ENCODE measurements around the gene DEGS1. TPM values are rescaled to one million over a fixed set of nuclear protein-coding genes. Genes with fewer than 3 reads are reported as not detected.

Gene DEGS1
- polyA plus RNA-seq, 1 donor from 2014 or later, result 53.7 TPM

DNA sequence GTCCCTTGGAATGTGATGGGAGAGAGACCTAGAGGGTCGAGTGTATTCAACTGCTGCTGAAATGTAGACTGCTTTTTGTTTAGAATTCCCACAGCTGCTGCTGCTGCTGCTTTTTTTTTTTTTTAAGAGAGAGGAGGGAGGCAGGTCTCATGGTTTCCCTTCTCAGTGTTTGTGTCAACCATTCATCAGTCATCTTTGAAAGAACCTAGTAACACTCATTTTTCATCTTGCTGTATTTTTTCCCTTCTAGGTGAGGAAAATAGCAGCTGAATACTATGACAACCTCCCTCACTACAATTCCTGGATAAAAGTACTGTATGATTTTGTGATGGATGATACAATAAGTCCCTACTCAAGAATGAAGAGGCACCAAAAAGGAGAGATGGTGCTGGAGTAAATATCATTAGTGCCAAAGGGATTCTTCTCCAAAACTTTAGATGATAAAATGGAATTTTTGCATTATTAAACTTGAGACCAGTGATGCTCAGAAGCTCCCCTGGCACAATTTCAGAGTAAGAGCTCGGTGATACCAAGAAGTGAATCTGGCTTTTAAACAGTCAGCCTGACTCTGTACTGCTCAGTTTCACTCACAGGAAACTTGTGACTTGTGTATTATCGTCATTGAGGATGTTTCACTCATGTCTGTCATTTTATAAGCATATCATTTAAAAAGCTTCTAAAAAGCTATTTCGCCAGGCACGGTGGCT is 9.2 kb downstream of the DEGS1 start:
- Histone ChIP-seq H3K9me3 (ENCODE audit: low read length) (no peaks in the 10 kb centered on the region), H3K4me3 (ENCODE audit: low read length) (no peak overlapping the region), H4K20me1 (ENCODE audit: insufficient read depth) (no peaks in the 10 kb centered on the region), H3K27ac (ENCODE audit: low read length) (no peak overlapping the region), H2AFZ (ENCODE audit: low read depth, low read length) (no peak overlapping the region), H3K27me3 (ENCODE audit: insufficient read depth, low read depth, low read length) (no peaks in the 10 kb centered on the region), H3K9me2 (ENCODE audit: insufficient read depth, low read length) (no peaks in the 10 kb centered on the region), H3K36me3 (ENCODE audit: insufficient read depth, low read length) (peaks cover 5% of the 10 kb centered on the region), H3K79me2 (replicated peaks; ENCODE audit: insufficient read depth, low read length) (peaks cover 16% of the 10 kb centered on the region), H3K4me2 (ENCODE audit: low read length) (no peak overlapping the region), H3F3A (ENCODE audit: insufficient read depth, low read length, poor library complexity, severe bottlenecking) (no peaks in the 10 kb centered on the region), H3K9ac (ENCODE audit: low read length) (no peak overlapping the region)
- no peak for TF ChIP-seq EP300 (conservative IDR thresholded peaks at IDR 0.05; ENCODE audit: poor library complexity, severe bottlenecking)
- no peak for TF ChIP-seq TAF1 (IDR thresholded peaks at IDR 0.05; ENCODE audit: low read depth)

DNA sequence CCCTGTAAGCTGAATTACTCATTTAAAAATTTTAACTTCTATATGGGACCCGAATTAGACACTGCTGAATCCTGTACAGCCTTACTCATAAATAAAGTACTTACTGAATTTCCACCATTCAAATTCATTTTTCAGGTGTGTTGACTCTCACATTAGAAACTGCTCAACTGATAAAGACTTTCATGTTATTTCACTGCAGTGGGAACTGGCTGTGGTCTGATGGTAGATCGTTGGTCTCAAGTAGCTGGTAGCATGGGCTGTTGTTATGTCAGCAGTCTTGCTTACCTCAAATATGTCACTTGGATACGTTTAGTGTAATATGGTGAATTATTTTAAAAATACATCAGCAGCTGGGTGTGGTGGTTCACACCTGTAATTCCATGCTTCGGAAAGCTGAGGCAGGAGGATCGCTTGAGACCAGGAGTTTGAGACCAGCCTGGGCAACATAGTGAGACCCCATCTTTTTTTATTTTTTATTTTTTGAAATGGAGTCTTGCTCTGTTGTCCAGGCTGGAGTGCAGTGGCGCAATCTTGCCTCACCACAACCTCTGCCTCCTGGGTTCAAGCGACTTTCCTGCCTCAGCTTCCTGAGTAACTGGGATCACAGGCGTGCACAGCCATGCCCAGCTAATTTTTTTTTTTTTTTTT is 10.4 kb downstream of the DEGS1 start:
- Histone ChIP-seq H3F3A (ENCODE audit: insufficient read depth, low read length, poor library complexity, severe bottlenecking) (no peaks in the 10 kb centered on the region), H3K36me3 (ENCODE audit: insufficient read depth, low read length) (peaks cover 5% of the 10 kb centered on the region), H3K27me3 (ENCODE audit: insufficient read depth, low read depth, low read length) (no peaks in the 10 kb centered on the region), H3K4me2 (ENCODE audit: low read length) (no peak overlapping the region), H3K79me2 (replicated peaks; ENCODE audit: insufficient read depth, low read length) (peaks cover 4% of the 10 kb centered on the region), H2AFZ (ENCODE audit: low read depth, low read length) (no peak overlapping the region), H3K4me3 (ENCODE audit: low read length) (no peak overlapping the region), H3K9me3 (ENCODE audit: low read length) (no peaks in the 10 kb centered on the region), H3K27ac (ENCODE audit: low read length) (no peak overlapping the region), H4K20me1 (ENCODE audit: insufficient read depth) (no peaks in the 10 kb centered on the region), H3K9me2 (ENCODE audit: insufficient read depth, low read length) (no peaks in the 10 kb centered on the region), H3K9ac (ENCODE audit: low read length) (no peak overlapping the region)
- no peak for TF ChIP-seq TAF1 (IDR thresholded peaks at IDR 0.05; ENCODE audit: low read depth)
- TF ChIP-seq, protein P1, sequence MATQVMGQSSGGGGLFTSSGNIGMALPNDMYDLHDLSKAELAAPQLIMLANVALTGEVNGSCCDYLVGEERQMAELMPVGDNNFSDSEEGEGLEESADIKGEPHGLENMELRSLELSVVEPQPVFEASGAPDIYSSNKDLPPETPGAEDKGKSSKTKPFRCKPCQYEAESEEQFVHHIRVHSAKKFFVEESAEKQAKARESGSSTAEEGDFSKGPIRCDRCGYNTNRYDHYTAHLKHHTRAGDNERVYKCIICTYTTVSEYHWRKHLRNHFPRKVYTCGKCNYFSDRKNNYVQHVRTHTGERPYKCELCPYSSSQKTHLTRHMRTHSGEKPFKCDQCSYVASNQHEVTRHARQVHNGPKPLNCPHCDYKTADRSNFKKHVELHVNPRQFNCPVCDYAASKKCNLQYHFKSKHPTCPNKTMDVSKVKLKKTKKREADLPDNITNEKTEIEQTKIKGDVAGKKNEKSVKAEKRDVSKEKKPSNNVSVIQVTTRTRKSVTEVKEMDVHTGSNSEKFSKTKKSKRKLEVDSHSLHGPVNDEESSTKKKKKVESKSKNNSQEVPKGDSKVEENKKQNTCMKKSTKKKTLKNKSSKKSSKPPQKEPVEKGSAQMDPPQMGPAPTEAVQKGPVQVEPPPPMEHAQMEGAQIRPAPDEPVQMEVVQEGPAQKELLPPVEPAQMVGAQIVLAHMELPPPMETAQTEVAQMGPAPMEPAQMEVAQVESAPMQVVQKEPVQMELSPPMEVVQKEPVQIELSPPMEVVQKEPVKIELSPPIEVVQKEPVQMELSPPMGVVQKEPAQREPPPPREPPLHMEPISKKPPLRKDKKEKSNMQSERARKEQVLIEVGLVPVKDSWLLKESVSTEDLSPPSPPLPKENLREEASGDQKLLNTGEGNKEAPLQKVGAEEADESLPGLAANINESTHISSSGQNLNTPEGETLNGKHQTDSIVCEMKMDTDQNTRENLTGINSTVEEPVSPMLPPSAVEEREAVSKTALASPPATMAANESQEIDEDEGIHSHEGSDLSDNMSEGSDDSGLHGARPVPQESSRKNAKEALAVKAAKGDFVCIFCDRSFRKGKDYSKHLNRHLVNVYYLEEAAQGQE (IDR thresholded peaks at IDR 0.05; ENCODE audit: borderline replicate concordance), result no peak
- TF ChIP-seq SMC3 (conservative IDR thresholded peaks at IDR 0.05; ENCODE audit: poor library complexity), result no peak
- TF ChIP-seq EZH2 (IDR thresholded peaks at IDR 0.05; ENCODE audit: borderline replicate concordance, insufficient read depth, low read length, poor library complexity, severe bottlenecking), result no peak
- TF ChIP-seq POLR2AphosphoS5 (IDR thresholded peaks at IDR 0.05), result no peak
- no peak for TF ChIP-seq RAD21 (conservative IDR thresholded peaks at IDR 0.05)
- no peak for TF ChIP-seq MXI1 (conservative IDR thresholded peaks at IDR 0.05; ENCODE audit: poor library complexity, severe bottlenecking)
- TF ChIP-seq EP300 (conservative IDR thresholded peaks at IDR 0.05; ENCODE audit: poor library complexity, severe bottlenecking), result no peak
- TF ChIP-seq, protein P2, sequence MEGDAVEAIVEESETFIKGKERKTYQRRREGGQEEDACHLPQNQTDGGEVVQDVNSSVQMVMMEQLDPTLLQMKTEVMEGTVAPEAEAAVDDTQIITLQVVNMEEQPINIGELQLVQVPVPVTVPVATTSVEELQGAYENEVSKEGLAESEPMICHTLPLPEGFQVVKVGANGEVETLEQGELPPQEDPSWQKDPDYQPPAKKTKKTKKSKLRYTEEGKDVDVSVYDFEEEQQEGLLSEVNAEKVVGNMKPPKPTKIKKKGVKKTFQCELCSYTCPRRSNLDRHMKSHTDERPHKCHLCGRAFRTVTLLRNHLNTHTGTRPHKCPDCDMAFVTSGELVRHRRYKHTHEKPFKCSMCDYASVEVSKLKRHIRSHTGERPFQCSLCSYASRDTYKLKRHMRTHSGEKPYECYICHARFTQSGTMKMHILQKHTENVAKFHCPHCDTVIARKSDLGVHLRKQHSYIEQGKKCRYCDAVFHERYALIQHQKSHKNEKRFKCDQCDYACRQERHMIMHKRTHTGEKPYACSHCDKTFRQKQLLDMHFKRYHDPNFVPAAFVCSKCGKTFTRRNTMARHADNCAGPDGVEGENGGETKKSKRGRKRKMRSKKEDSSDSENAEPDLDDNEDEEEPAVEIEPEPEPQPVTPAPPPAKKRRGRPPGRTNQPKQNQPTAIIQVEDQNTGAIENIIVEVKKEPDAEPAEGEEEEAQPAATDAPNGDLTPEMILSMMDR (IDR thresholded peaks at IDR 0.05; ENCODE audit: poor library complexity, severe bottlenecking), result no peak

Data from neural cell (in vitro differentiated cells).